Esophagus muscularis mucosa (tissue), 3 donors: ENCODE data around the gene PRH2.

Source experiments
- CTCF ChIP-seq, 3 experiments: fragments of 200-600 bp in 2 of 3; fragments of 450-650 bp in 1 of 3; sonication (generic) in 2 of 3; IDR thresholded peaks; one replicate each; pipeline ENCODE4 v1.5.1; 2017 to 2019; ENCODE audit warnings: antibody characterized with exemption in 3 of 3, mild to moderate bottlenecking in 2 of 3, moderate library complexity in 1 of 3
- POLR2A ChIP-seq: fragments of 450-650 bp; IDR thresholded peaks from one replicate; pipeline ENCODE4 v1.6.1; 2017; ENCODE audit warnings: antibody characterized with exemption, moderate library complexity, mild to moderate bottlenecking, low read depth
- POLR2AphosphoS5 ChIP-seq, 2 donors: sonication (generic); formaldehyde crosslinking; IDR thresholded peaks; one replicate each; pipeline ENCODE4 v1.6.1; 2017; ENCODE audit warnings: antibody characterized with exemption in 2 of 2

- TF ChIP-seq CTCF (IDR thresholded peaks at IDR 0.05) (no peak), POLR2AphosphoS5 (IDR thresholded peaks at IDR 0.05) (no peak), POLR2A (no peak)
Observed at GRCh38 chr12:10926269-10926668, 2.8 kb upstream of the PRH2 start.
